HG03575 (cell line): ENCODE data around the gene TJP1.
"Not testable (repeated sequence)": the region's sequence is repeated elsewhere in the genome, so short reads cannot be mapped to it uniquely, and the experiment has no call there.

Experiments
- ATAC-seq: cut with Tn5 transposase; IDR thresholded peaks from one replicate; pipeline ENCODE4 v1.9.1; 2021; ENCODE audit not compliant: unreplicated experiment, insufficient number of reproducible peaks, low FRiP score; ENCODE audit errors: extremely low read depth

Gene TJP1

GRCh38 chr15:29842290-29842689 lies 20.0 kb upstream of the TJP1 start:
- no peak for ATAC-seq

GRCh38 chr15:29840926-29841325 lies 18.7 kb upstream of the TJP1 start:
- no peak for ATAC-seq

GRCh38 chr15:29840054-29840453 lies 17.8 kb upstream of the TJP1 start:
- no peak for ATAC-seq

- ATAC-seq: no peak
Observed at GRCh38 chr15:29838352-29839010, 16.2 kb upstream of the TJP1 start.

- ATAC-seq: no peak
Observed at GRCh38 chr15:29835301-29835700, 13.0 kb upstream of the TJP1 start.

- no peak for ATAC-seq
Observed at GRCh38 chr15:29832709-29833108, 10.4 kb upstream of the TJP1 start.

GRCh38 chr15:29826908-29827820 lies 4.9 kb upstream of the TJP1 start:
- ATAC-seq: no peak

GRCh38 chr15:29825227-29825626 lies 3.0 kb upstream of the TJP1 start:
- no peak for ATAC-seq

- no peak for ATAC-seq
Observed at GRCh38 chr15:29822684-29823459, 604 bp upstream of the TJP1 start.

GRCh38 chr15:29821416-29822099 lies 710 bp downstream of the TJP1 start:
- ATAC-seq: no peak

GRCh38 chr15:29820394-29821154 lies 1.7 kb downstream of the TJP1 start:
- ATAC-seq: no peak

GRCh38 chr15:29819979-29820378 lies 2.3 kb downstream of the TJP1 start:
- ATAC-seq: no peak

GRCh38 chr15:29818141-29818540 lies 4.1 kb downstream of the TJP1 start:
- ATAC-seq: no peak

- ATAC-seq: not testable (repeated sequence)
Observed at GRCh38 chr15:29817455-29817854, 4.8 kb downstream of the TJP1 start.

GRCh38 chr15:29815000-29815710 lies 7.1 kb downstream of the TJP1 start:
- no peak for ATAC-seq

- no peak for ATAC-seq
Observed at GRCh38 chr15:29813009-29813408, 9.3 kb downstream of the TJP1 start.

GRCh38 chr15:29812384-29812694 lies 9.9 kb downstream of the TJP1 start:
- no peak for ATAC-seq
